Right atrium auricular region (tissue), 2 donors: ENCODE measurements around the gene OR2H2. TPM values are rescaled to one million over a fixed set of nuclear protein-coding genes. Genes with fewer than 3 reads are reported as not detected.

Experiments used
- DNase-seq: peaks from one replicate; pipeline ENCODE4 v3.0.0-alpha.2; 2019; ENCODE audit warnings: low spot score
- H3K27ac ChIP-seq, 2 donors: fragments of 200-600 bp; sonication (generic); 1 replicate in 1 of 2; 2 replicates in 1 of 2; pipeline ENCODE4 v1.5.1; 2016 to 2019
- H3K27me3 ChIP-seq, 2 donors: fragments of 200-600 bp; sonication (generic); one replicate each; pipeline versions ENCODE4 v1.5.1 to v1.6.0; 2017 to 2019
- H3K36me3 ChIP-seq: fragments of 200-600 bp; sonication (generic); one replicate; pipeline ENCODE4 v1.5.1; 2016
- H3K4me1 ChIP-seq, 2 donors: fragments of 200-600 bp; sonication (generic); one replicate each; pipeline versions ENCODE4 v1.5.1 to v1.6.0; 2017 to 2019
- H3K4me3 ChIP-seq, 2 donors: fragments of 200-600 bp; sonication (generic); 1 replicate in 1 of 2; 2 replicates in 1 of 2; pipeline ENCODE4 v1.5.1; 2017 to 2019; ENCODE audit warnings: mild to moderate bottlenecking in 1 of 2, moderate library complexity in 1 of 2
- H3K9me3 ChIP-seq, 2 donors: fragments of 200-600 bp; sonication (generic); one replicate each; pipeline ENCODE4 v1.5.1; 2019
- total RNA-seq, 2 donors: library from RNA; depleted of rRNA; stranded (reverse); fragments of >200 nt; gene quantifications; one replicate each; pipeline ENCODE4 v1.1.0, GENCODE V29; 2016
- TF ChIP-seq, protein P1 (sequence below), 2 donors: fragments of 200-600 bp; sonication (generic); IDR thresholded peaks; one replicate each; pipeline ENCODE4 v1.5.1; 2019; ENCODE audit warnings: antibody characterized with exemption in 2 of 2

Gene OR2H2
- total RNA-seq, 2 donors from 2014 or later = not detected

DNA sequence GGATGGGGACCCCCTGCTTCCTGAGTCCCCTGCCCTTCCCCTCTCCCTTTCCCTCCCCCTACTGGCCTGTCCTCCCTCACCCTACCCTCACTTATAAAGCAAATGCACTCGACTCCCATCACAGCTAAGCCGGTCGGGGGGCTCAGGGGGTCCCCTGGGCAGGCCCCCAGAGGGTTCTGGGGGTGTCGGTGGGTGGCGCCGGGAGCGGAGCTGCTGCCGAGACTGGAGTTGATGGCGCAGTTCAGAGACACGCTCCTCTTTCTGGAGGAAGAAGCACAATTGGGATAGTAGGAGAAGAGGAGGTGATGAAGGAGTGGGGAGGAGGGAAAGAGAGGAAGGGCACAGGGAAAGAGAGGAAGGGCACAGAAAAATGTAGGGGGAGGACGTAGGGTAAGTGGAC lies 18.5 kb downstream of the OR2H2 start:
- Histone ChIP-seq H3K27me3 (no peaks in the 10 kb centered on the region), H3K27ac (no peak overlapping the region), H3K36me3 (peaks cover 65% of the 10 kb centered on the region), H3K4me3 (no peak overlapping the region), H3K4me1 (no peaks in the 10 kb centered on the region), H3K9me3 (no peaks in the 10 kb centered on the region)
- TF ChIP-seq, protein P1, sequence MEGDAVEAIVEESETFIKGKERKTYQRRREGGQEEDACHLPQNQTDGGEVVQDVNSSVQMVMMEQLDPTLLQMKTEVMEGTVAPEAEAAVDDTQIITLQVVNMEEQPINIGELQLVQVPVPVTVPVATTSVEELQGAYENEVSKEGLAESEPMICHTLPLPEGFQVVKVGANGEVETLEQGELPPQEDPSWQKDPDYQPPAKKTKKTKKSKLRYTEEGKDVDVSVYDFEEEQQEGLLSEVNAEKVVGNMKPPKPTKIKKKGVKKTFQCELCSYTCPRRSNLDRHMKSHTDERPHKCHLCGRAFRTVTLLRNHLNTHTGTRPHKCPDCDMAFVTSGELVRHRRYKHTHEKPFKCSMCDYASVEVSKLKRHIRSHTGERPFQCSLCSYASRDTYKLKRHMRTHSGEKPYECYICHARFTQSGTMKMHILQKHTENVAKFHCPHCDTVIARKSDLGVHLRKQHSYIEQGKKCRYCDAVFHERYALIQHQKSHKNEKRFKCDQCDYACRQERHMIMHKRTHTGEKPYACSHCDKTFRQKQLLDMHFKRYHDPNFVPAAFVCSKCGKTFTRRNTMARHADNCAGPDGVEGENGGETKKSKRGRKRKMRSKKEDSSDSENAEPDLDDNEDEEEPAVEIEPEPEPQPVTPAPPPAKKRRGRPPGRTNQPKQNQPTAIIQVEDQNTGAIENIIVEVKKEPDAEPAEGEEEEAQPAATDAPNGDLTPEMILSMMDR (IDR thresholded peaks at IDR 0.05) = no peak
- DNase-seq = no peak

DNA sequence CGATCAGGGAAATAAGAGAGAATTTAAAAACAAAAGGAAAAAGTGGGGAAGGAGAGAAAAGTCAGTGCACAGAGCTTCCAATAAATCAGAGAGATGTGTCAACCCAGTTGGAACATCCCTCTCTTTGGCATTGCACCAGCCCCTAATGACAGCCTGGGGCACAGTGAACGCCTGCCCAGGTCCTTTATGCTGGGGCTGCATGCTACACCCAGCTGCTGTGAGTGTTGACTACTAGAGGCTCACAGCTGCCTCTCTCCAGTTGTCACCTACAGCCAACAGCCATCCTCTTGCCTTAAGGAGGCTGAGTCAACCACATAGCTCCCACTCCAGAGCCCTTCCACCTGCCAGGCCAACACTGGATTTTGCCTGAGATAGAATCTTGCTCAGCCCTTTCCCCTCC lies 19.0 kb downstream of the OR2H2 start:
- Histone ChIP-seq H3K4me1 (no peaks in the 10 kb centered on the region), H3K9me3 (no peaks in the 10 kb centered on the region), H3K4me3 (no peak overlapping the region), H3K36me3 (peaks cover 70% of the 10 kb centered on the region), H3K27me3 (no peaks in the 10 kb centered on the region), H3K27ac (no peak overlapping the region)
- no peak for DNase-seq
- TF ChIP-seq, protein P1 (IDR thresholded peaks at IDR 0.05) = no peak

DNA sequence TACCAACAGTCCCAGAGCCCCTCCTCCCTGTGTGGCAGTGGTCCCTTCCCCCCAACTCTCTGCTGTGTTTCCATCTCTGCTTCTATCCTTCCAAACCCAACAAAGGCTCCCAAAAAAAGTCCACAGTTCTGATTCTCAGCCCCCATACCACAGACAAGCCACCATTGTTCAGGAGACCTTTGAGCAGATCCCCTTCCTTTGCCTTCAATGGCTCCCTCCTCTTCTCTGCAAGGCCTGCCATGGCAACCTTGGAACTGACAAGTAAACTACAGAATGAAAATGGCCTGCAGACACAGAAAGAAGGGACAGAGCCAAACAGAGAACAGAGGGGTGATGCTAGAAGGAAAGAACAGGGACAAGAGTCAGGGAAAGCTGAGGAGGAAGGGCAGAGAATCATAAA lies 23.2 kb downstream of the OR2H2 start:
- Histone ChIP-seq H3K27ac (no peak overlapping the region), H3K4me3 (no peak overlapping the region), H3K4me1 (no peaks in the 10 kb centered on the region), H3K27me3 (no peaks in the 10 kb centered on the region), H3K36me3 (peaks cover 93% of the 10 kb centered on the region), H3K9me3 (no peaks in the 10 kb centered on the region)
- DNase-seq = no peak
- TF ChIP-seq, protein P1 (IDR thresholded peaks at IDR 0.05) = no peak

DNA sequence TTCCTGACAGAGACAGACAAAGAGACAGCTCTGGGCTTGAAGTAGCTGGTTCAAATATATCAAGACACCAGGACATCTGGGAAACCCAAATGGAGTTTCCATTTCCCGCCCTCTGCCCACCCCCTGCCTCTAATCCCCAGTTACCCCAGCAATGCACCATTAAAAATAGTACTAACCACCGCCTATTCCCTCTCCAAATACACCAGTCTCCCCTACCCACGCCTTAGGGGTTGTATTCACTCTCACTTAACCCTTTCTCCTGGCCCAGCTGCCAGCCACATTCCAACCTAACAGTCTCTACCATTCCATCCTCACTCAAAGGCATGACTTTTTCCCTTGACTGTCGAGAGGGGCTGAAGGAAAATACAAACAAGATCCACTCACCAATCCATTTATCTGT lies 25.6 kb downstream of the OR2H2 start:
- Histone ChIP-seq H3K36me3 (peaks cover 79% of the 10 kb centered on the region), H3K4me1 (no peaks in the 10 kb centered on the region), H3K27me3 (no peaks in the 10 kb centered on the region), H3K27ac (no peak overlapping the region), H3K9me3 (no peaks in the 10 kb centered on the region), H3K4me3 (no peak overlapping the region)
- TF ChIP-seq, protein P1 (IDR thresholded peaks at IDR 0.05) = no peak
- DNase-seq = no peak

DNA sequence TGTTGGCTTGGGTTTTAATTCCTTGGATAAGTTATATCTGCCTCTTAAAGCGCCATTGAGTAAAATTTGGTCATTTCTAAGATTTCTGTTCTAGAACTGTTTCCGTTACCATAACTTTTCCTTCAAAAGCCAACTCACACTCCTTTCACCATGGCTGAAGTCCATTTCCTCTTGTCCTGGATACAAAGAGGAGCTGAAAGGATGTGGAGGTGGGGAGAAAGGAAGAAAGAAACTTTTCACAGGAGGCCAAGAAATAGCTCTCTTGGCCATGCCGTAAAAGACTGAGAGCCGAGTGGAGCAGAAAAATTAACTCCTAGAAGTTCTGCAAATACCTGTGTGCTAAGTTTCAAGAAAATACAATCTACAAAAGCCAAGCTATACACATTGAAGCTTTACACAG lies 26.5 kb downstream of the OR2H2 start:
- TF ChIP-seq, protein P1 (IDR thresholded peaks at IDR 0.05) = no peak

DNA sequence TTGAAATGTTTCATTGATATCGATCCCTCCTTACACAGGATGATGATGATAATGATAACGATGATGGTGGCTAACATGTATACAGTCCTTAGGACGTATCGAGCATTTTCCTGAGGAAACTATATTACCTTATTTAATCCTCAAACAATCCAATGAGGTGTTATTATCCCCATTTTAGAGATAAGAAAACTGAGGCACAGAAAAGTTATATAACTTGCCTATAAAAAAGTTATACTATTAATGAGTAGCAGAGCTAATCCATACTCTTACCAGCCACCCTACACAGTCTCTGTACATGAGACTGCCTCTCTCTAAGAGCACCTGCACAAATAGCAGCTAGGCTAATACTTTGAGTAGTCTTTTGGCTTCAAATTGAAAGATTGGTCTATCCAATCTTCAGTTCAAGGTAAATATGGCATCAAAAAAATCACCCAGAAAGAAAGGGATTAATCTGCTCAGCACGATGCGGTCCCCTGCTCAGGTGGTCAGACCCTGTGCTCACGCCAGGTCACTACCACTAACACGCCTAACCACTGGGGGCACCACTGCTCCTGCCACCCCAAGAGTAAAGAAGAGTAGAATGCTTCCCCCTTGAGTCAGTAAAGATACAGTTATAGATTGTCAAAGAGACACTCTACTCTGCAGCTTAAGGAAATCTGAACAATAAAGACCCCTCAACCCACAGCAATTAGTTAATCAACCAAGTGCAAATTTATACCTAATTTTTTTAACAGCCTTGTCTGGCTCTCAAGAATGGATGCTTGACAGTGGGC lies 33.0 kb downstream of the OR2H2 start:
- Histone ChIP-seq H3K4me1 (no peaks in the 10 kb centered on the region), H3K9me3 (no peaks in the 10 kb centered on the region), H3K27me3 (no peaks in the 10 kb centered on the region), H3K4me3 (no peak overlapping the region), H3K36me3 (peaks cover 33% of the 10 kb centered on the region), H3K27ac (no peak overlapping the region)
- no peak for DNase-seq
- TF ChIP-seq, protein P1 (IDR thresholded peaks at IDR 0.05) = no peak

More for the DNA sequence above, 26.5 kb downstream of the OR2H2 start:
- Histone ChIP-seq H3K9me3 (no peaks in the 10 kb centered on the region), H3K27me3 (no peaks in the 10 kb centered on the region), H3K4me1 (no peaks in the 10 kb centered on the region), H3K27ac (no peak overlapping the region), H3K36me3 (peaks cover 79% of the 10 kb centered on the region), H3K4me3 (no peak overlapping the region)
- no peak for DNase-seq
